Measurements from ENCODE around the gene SCAMP2. TPM values are rescaled to one million over a fixed set of nuclear protein-coding genes. Genes with fewer than 3 reads are reported as not detected.

Gene SCAMP2
- total and polyA plus RNA-seq, 2 experiments from 2014 or later = 34.7 to 51.3 TPM

DNA sequence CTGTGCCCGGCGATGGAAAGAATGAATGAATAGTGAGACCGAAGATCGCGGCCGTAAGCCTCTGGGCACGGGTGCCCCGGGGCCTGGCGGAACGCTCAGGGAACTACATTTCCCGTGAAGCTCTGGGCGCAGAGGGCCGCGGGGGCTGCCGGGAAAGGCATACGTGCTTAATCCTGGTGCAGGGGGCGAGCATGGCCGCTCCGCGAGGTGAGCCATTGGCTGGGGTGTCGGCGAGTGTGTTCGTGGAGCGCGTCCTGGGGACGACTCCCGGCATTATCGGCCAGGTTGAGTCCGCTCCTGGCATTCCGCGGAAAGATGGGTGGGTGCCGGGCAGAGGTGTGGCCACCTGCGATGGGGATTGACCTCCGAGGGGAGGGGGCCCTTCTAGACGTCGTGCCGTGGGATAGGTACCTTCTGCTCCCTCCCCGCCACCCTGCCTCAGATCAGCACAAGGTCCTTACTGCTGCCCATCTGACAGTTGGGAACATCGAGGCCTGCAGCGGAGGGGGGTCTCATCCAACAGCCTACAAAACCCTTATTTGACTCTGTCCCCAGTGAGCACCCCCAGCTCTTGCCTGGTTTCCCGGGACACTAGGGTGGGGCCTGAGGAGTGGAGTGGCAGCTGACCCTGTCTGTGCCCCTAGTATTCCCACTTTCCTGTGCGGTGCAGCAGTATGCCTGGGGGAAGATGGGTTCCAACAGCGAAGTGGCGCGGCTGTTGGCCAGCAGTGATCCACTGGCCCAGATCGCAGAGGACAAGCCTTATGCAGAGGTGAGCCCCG lies 16.9 kb upstream of the SCAMP2 start, which contains the start of gene MPI:
Gene MPI, plus strand, starts transcription at position 160 of the 782 bp plus-strand sequence. Its CDS starts 32 bp downstream, at position 192.
- peak; percentile 97 for ATAC-seq
- Mint-ChIP-seq H3K4me1 (peaks cover 6% of the 10 kb centered on the region; the same call in 1 of the 3 replicates), H3K4me3 (peak within 1 kb of the TSS; percentile 80), H3K27ac (peak within 1 kb of the TSS; percentile 88), H3K9me3 (no peaks in the 10 kb centered on the region), H3K27me3 (ENCODE audit: insufficient read depth, low read depth, poor library complexity) (peaks cover 6% of the 10 kb centered on the region), H3K36me3 (ENCODE audit: low read depth) (peaks cover 22% of the 10 kb centered on the region)
- Histone ChIP-seq H3K4me2 (peak within 1 kb of the TSS; percentile 90), H2AFZ (peak within 1 kb of the TSS; percentile 100), H3F3A (replicated peaks; ENCODE audit: low read depth) (no peaks in the 10 kb centered on the region), H3K4me3 (peak within 1 kb of the TSS; percentile 86), H3K27ac (ENCODE audit: low read depth) (no peak within 1 kb of the TSS; the same call in 1 of the 2 replicates), H3K27me3 (ENCODE audit: insufficient read depth) (no peaks in the 10 kb centered on the region), H3K4me1 (ENCODE audit: insufficient read depth) (peaks cover 6% of the 10 kb centered on the region), H3K36me3 (ENCODE audit: insufficient read depth) (no peaks in the 10 kb centered on the region), H3K9me2 (ENCODE audit: insufficient read depth) (no peaks in the 10 kb centered on the region), H4K20me1 (replicated peaks; ENCODE audit: insufficient read depth) (no peaks in the 10 kb centered on the region), H3K79me2 (replicated peaks; ENCODE audit: insufficient read depth) (no peaks in the 10 kb centered on the region)
- TF ChIP-seq POLR2AphosphoS5 (IDR thresholded peaks at IDR 0.05; ENCODE audit: low read depth) = peak; percentile 97
- TF ChIP-seq JUNB (IDR thresholded peaks at IDR 0.05; ENCODE audit: unreplicated experiment) = no peak
- no peak for TF ChIP-seq ZNF114 (CRISPR knock-in tag; IDR thresholded peaks at IDR 0.05)
- TF ChIP-seq, protein P1, sequence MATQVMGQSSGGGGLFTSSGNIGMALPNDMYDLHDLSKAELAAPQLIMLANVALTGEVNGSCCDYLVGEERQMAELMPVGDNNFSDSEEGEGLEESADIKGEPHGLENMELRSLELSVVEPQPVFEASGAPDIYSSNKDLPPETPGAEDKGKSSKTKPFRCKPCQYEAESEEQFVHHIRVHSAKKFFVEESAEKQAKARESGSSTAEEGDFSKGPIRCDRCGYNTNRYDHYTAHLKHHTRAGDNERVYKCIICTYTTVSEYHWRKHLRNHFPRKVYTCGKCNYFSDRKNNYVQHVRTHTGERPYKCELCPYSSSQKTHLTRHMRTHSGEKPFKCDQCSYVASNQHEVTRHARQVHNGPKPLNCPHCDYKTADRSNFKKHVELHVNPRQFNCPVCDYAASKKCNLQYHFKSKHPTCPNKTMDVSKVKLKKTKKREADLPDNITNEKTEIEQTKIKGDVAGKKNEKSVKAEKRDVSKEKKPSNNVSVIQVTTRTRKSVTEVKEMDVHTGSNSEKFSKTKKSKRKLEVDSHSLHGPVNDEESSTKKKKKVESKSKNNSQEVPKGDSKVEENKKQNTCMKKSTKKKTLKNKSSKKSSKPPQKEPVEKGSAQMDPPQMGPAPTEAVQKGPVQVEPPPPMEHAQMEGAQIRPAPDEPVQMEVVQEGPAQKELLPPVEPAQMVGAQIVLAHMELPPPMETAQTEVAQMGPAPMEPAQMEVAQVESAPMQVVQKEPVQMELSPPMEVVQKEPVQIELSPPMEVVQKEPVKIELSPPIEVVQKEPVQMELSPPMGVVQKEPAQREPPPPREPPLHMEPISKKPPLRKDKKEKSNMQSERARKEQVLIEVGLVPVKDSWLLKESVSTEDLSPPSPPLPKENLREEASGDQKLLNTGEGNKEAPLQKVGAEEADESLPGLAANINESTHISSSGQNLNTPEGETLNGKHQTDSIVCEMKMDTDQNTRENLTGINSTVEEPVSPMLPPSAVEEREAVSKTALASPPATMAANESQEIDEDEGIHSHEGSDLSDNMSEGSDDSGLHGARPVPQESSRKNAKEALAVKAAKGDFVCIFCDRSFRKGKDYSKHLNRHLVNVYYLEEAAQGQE (IDR thresholded peaks at IDR 0.05; ENCODE audit: unreplicated experiment) = no peak
- no peak for TF ChIP-seq ZNF331 (CRISPR knock-in tag; IDR thresholded peaks at IDR 0.05; ENCODE audit: low read depth)
- no peak for TF ChIP-seq EZH2phosphoT487 (IDR thresholded peaks at IDR 0.05; ENCODE audit: unreplicated experiment)
- TF ChIP-seq, protein P2, sequence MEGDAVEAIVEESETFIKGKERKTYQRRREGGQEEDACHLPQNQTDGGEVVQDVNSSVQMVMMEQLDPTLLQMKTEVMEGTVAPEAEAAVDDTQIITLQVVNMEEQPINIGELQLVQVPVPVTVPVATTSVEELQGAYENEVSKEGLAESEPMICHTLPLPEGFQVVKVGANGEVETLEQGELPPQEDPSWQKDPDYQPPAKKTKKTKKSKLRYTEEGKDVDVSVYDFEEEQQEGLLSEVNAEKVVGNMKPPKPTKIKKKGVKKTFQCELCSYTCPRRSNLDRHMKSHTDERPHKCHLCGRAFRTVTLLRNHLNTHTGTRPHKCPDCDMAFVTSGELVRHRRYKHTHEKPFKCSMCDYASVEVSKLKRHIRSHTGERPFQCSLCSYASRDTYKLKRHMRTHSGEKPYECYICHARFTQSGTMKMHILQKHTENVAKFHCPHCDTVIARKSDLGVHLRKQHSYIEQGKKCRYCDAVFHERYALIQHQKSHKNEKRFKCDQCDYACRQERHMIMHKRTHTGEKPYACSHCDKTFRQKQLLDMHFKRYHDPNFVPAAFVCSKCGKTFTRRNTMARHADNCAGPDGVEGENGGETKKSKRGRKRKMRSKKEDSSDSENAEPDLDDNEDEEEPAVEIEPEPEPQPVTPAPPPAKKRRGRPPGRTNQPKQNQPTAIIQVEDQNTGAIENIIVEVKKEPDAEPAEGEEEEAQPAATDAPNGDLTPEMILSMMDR (conservative IDR thresholded peaks at IDR 0.05; ENCODE audit: low read depth in 2 of 2) = no peak
- no peak for TF ChIP-seq NANOG (IDR thresholded peaks at IDR 0.05; ENCODE audit: borderline replicate concordance)
- no peak for TF ChIP-seq EZH2 (IDR thresholded peaks at IDR 0.05; ENCODE audit: low read depth, unreplicated experiment)
- peak; percentile 88 for TF ChIP-seq CREB1 (CRISPR knock-in tag; IDR thresholded peaks at IDR 0.05; ENCODE audit: low read depth)
- TF ChIP-seq, protein P3, sequence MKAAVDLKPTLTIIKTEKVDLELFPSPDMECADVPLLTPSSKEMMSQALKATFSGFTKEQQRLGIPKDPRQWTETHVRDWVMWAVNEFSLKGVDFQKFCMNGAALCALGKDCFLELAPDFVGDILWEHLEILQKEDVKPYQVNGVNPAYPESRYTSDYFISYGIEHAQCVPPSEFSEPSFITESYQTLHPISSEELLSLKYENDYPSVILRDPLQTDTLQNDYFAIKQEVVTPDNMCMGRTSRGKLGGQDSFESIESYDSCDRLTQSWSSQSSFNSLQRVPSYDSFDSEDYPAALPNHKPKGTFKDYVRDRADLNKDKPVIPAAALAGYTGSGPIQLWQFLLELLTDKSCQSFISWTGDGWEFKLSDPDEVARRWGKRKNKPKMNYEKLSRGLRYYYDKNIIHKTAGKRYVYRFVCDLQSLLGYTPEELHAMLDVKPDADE (IDR thresholded peaks at IDR 0.05) = peak; percentile 93
- no peak for TF ChIP-seq STAT1 (IDR thresholded peaks at IDR 0.05; ENCODE audit: unreplicated experiment)
- TF ChIP-seq, protein P4, sequence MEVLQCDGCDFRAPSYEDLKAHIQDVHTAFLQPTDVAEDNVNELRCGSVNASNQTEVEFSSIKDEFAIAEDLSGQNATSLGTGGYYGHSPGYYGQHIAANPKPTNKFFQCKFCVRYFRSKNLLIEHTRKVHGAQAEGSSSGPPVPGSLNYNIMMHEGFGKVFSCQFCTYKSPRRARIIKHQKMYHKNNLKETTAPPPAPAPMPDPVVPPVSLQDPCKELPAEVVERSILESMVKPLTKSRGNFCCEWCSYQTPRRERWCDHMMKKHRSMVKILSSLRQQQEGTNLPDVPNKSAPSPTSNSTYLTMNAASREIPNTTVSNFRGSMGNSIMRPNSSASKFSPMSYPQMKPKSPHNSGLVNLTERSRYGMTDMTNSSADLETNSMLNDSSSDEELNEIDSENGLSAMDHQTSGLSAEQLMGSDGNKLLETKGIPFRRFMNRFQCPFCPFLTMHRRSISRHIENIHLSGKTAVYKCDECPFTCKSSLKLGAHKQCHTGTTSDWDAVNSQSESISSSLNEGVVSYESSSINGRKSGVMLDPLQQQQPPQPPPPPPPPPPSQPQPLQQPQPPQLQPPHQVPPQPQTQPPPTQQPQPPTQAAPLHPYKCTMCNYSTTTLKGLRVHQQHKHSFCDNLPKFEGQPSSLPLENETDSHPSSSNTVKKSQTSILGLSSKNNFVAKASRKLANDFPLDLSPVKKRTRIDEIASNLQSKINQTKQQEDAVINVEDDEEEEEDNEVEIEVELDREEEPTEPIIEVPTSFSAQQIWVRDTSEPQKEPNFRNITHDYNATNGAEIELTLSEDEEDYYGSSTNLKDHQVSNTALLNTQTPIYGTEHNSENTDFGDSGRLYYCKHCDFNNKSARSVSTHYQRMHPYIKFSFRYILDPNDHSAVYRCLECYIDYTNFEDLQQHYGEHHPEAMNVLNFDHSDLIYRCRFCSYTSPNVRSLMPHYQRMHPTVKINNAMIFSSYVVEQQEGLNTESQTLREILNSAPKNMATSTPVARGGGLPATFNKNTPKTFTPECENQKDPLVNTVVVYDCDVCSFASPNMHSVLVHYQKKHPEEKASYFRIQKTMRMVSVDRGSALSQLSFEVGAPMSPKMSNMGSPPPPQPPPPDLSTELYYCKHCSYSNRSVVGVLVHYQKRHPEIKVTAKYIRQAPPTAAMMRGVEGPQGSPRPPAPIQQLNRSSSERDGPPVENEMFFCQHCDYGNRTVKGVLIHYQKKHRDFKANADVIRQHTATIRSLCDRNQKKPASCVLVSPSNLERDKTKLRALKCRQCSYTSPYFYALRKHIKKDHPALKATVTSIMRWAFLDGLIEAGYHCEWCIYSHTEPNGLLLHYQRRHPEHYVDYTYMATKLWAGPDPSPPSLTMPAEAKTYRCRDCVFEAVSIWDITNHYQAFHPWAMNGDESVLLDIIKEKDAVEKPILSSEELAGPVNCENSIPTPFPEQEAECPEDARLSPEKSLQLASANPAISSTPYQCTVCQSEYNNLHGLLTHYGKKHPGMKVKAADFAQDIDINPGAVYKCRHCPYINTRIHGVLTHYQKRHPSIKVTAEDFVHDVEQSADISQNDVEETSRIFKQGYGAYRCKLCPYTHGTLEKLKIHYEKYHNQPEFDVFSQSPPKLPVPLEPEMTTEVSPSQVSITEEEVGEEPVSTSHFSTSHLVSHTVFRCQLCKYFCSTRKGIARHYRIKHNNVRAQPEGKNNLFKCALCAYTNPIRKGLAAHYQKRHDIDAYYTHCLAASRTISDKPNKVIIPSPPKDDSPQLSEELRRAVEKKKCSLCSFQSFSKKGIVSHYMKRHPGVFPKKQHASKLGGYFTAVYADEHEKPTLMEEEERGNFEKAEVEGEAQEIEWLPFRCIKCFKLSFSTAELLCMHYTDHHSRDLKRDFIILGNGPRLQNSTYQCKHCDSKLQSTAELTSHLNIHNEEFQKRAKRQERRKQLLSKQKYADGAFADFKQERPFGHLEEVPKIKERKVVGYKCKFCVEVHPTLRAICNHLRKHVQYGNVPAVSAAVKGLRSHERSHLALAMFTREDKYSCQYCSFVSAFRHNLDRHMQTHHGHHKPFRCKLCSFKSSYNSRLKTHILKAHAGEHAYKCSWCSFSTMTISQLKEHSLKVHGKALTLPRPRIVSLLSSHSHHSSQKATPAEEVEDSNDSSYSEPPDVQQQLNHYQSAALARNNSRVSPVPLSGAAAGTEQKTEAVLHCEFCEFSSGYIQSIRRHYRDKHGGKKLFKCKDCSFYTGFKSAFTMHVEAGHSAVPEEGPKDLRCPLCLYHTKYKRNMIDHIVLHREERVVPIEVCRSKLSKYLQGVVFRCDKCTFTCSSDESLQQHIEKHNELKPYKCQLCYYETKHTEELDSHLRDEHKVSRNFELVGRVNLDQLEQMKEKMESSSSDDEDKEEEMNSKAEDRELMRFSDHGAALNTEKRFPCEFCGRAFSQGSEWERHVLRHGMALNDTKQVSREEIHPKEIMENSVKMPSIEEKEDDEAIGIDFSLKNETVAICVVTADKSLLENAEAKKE (CRISPR knock-in tag; IDR thresholded peaks at IDR 0.05) = no peak
- peak; percentile 96 for DNase-seq (ENCODE audit: low spot score)

Measured in GM23338 (cell line).